ENCODE measurements around the gene AHNAK2. TPM values are rescaled to one million over a fixed set of nuclear protein-coding genes. Genes with fewer than 3 reads are reported as not detected.

Gene AHNAK2
- total RNA-seq, 1 experiment from 2014 or later: 45.0 TPM

DNA sequence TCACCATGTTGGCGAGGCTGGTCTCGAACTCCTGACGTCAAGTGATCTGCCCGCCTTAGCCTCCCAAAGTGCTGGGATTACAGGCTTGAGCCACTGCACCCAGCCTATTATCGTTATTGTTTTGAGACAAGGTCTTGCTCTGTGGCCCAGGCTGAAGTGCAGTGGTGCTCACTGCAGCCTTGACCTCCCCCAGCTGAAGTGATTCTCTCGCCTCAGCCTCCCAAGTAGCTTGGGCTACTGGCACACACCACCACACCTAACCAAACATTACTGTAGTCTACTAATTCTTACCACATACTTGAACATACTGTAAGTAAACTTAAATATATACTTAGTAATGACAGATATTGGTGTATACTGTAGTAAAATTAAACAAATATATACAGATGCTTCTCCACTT is 47.3 kb upstream of the AHNAK2 start:
- intact Hi-C loops (cut with micrococcal nuclease): no loop called here
- DNase-seq (ENCODE audit: low read depth, low spot score): no peak
- peak overlapping the region; percentile 94 for H3K4me2 ChIP-seq (ENCODE audit: low read length)
- H3K4me1 ChIP-seq (ENCODE audit: control insufficient read depth in 1 of 2, insufficient read depth in 2 of 2, low read length in 2 of 2): peaks cover 31 to 63% of the 10 kb centered on the region in 2 experiments
- no peak overlapping the region for H3K27ac ChIP-seq (ENCODE audit: low read depth, low read length)
- RAD21 ChIA-PET (ENCODE audit: low non-redundant PET in 1 of 2, low total read pairs in 2 of 2, uncharacterized antibody in 2 of 2, unreplicated experiment in 2 of 2): no interaction called here
- no peaks in the 10 kb centered on the region for H4K20me1 ChIP-seq (ENCODE audit: insufficient read depth)
- no peak overlapping the region for H2AFZ ChIP-seq (ENCODE audit: low read depth, low read length, poor library complexity, severe bottlenecking)
- H3K9me3 ChIP-seq (ENCODE audit: control insufficient read depth in 1 of 2, insufficient read depth in 1 of 2, low read depth in 1 of 2, low read length in 2 of 2): no peaks in the 10 kb centered on the region
- no peak for ATAC-seq
- POLR2A ChIA-PET: interaction anchor here (0.8 to 1.3 kb wide), 2 partner anchors 53 to 486 kb away, joined by 3 to 5 read pairs; no protein-coding TSS in a partner anchor
- CTCF ChIA-PET: interaction anchor here (1.0 to 1.6 kb wide), 2 partner anchors 11 to 21 kb away, joined by 3 to 5 read pairs; no protein-coding TSS in a partner anchor
- H3K9me2 ChIP-seq (ENCODE audit: insufficient read depth): no peaks in the 10 kb centered on the region
- no peak overlapping the region for H3K4me3 ChIP-seq (replicated peaks in 1 of 2; ENCODE audit: low read depth in 1 of 2, low read length in 2 of 2)
- no TSS peak for BruUV-seq (replicated peaks)
- H3K9ac ChIP-seq (ENCODE audit: low read length): peak overlapping the region; percentile 26; the same call in 1 of the 2 replicates
- no peaks in the 10 kb centered on the region for H3K36me3 ChIP-seq (ENCODE audit: control insufficient read depth in 1 of 2, insufficient read depth in 2 of 2, low read length in 2 of 2)
- peaks cover 16% of the 10 kb centered on the region for H3K79me2 ChIP-seq (ENCODE audit: insufficient read depth, low read length)
- H3K27me3 ChIP-seq (ENCODE audit: insufficient read depth, low read length): no peaks in the 10 kb centered on the region
- TF ChIP-seq POLR2AphosphoS5 (IDR thresholded peaks at IDR 0.05; ENCODE audit: low read depth, low read length) (no peak), SP1 (IDR thresholded peaks at IDR 0.05; ENCODE audit: low read depth) (no peak), ELF1 (IDR thresholded peaks at IDR 0.05; ENCODE audit: borderline replicate concordance, low read depth) (no peak), ZNF274 (IDR thresholded peaks at IDR 0.05; ENCODE audit: low read depth, low read length) (no peak), EZH2 (IDR thresholded peaks at IDR 0.05) (no peak), CBX3 (IDR thresholded peaks at IDR 0.05; ENCODE audit: low read depth) (no peak), POLR2A (IDR thresholded peaks at IDR 0.05; ENCODE audit: borderline replicate concordance, extremely low read depth, insufficient read depth, insufficient read length) (no peak), EZH2phosphoT487 (IDR thresholded peaks at IDR 0.05; ENCODE audit: borderline replicate concordance) (no peak), SIN3A (IDR thresholded peaks at IDR 0.05; ENCODE audit: low read depth) (no peak), ZFX (IDR thresholded peaks at IDR 0.05) (no peak)
- TF ChIP-seq, protein P1, sequence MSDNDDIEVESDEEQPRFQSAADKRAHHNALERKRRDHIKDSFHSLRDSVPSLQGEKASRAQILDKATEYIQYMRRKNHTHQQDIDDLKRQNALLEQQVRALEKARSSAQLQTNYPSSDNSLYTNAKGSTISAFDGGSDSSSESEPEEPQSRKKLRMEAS (IDR thresholded peaks at IDR 0.05): no peak
- TF ChIP-seq, protein P2, sequence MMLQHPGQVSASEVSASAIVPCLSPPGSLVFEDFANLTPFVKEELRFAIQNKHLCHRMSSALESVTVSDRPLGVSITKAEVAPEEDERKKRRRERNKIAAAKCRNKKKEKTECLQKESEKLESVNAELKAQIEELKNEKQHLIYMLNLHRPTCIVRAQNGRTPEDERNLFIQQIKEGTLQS (IDR thresholded peaks at IDR 0.05): no peak
- TF ChIP-seq, protein P3, sequence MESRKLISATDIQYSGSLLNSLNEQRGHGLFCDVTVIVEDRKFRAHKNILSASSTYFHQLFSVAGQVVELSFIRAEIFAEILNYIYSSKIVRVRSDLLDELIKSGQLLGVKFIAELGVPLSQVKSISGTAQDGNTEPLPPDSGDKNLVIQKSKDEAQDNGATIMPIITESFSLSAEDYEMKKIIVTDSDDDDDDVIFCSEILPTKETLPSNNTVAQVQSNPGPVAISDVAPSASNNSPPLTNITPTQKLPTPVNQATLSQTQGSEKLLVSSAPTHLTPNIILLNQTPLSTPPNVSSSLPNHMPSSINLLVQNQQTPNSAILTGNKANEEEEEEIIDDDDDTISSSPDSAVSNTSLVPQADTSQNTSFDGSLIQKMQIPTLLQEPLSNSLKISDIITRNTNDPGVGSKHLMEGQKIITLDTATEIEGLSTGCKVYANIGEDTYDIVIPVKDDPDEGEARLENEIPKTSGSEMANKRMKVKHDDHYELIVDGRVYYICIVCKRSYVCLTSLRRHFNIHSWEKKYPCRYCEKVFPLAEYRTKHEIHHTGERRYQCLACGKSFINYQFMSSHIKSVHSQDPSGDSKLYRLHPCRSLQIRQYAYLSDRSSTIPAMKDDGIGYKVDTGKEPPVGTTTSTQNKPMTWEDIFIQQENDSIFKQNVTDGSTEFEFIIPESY (IDR thresholded peaks at IDR 0.05; ENCODE audit: extremely low read depth, insufficient replicate concordance, low read length): no peak

Measured in HCT116 (cell line).